HG02938 (cell line): ENCODE data around the gene PALLD.

Experiments used
- ATAC-seq: cut with Tn5 transposase; IDR thresholded peaks from one replicate; pipeline ENCODE4 v1.9.1; 2021; ENCODE audit warnings: mild to moderate bottlenecking, moderate library complexity; ENCODE audit not compliant: unreplicated experiment

Gene PALLD

DNA sequence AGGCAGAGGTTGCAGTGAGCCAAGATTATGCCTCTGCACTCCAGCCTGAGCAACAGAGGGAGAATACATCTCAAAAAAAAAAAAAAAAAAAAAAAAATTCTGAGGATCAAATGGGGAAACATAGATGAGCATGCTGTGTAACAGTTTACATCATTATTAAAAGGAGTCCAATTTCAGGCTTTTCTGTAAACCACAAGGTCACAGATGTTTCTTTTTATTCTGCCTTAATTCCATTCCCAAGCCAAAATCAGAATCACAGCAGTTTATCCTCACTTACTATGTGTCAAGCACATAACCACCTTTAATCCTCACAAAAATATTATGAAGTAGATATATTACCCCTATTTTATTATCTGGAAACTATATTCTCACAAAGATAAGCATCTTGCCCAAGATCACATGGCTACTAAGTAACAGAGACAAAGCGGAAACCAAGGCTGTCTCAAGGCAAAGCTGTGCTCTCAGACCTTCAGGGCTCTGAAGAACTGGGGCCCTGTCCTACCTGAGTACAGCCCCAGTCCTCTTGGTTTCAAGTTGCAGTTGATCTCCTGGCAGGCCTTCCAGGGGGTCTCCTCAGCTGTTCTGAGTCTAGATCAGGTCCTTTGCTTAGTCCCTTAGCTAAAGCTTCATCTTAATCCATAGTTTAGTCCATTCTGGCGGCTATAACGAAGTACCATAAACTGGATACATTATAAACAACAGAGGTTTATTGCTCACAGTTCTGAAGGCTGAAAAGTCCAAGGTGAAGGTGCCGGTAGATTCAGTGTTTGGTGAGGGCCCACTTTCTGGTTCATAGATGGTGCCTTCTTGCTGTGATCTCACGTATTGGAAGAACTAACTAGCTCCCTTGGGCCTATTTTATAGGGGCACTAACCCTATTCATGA lies 141.3 kb downstream of the PALLD start:
- ATAC-seq: no peak

DNA sequence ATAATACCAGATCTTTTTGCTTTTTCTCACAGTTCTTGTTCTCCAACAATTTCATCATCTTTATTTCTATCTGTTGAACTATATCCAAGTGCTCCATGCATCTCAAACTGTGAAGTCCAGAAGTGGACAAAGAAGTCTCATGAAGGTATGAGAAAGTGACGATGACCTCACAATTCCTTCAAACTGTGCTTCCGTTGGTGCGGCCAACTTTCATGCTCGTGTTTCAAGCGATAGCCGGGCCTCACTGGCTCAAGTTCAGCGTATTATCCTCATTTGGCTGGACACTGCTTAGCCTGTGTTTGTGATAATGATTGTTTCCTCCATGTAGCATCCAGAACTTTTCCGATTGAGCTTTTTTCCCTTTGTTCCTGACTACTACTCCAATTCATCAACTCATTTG lies 143.1 kb downstream of the PALLD start:
- no peak for ATAC-seq

DNA sequence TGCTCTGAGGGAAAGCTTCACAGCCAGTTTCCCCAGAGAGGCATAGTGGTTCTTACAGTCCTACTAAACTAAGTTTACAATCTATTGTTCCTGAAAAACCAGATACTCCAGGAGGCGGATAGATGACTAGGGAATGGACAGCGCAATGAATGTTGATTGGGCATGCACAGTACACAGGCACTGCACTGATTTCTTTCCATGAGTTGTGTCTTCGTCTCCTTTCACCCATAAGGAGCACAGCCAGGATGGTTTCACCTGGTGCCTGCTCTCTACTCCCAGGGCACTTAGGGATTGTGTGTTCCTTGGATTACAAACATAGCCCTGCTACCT lies 144.9 kb downstream of the PALLD start:
- ATAC-seq: no peak

DNA sequence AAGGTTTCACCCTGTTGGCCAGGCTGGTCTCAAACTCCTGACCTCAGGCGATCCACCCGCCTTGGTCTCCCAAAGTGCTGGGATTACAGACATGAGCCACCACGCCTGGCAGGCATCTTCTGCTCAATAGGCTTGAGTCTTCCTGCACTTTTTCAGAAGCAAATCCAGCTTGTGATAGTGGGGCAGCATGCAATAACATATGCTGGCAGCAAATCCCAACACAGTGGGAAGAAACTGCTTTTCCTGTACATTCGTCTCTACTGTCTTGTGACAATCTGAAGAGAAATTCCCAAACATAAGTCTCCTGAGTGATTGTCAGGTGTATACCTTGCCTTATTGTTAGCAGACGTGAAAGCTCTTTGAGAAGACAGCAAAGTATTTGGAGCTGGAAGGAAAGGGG lies 145.7 kb downstream of the PALLD start:
- no peak for ATAC-seq

GRCh38 chr4:168643111-168643795 lies 146.4 kb downstream of the PALLD start:
- ATAC-seq: no peak

DNA sequence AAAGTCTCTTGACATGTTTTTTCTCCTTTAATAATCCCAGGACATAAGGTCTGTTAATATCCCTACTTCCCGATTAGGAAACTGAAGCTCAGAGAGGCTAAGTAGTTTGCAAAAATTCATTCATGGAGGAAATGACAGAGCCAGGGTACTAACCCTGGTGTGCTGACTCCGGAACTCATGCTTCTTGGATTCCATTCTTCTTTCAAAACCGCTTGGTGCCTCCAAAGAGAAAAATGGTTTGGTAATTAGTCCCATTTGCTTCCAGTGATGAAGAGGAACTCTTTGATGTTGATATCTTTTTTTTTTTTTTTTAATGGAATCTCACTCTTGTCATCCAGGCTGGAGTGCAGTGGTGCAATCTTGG lies 146.9 kb downstream of the PALLD start:
- no peak for ATAC-seq

- no peak for ATAC-seq
Observed at GRCh38 chr4:168646001-168646768, 149.3 kb downstream of the PALLD start.

- no peak for ATAC-seq
Observed at GRCh38 chr4:168647646-168648375, 151.0 kb downstream of the PALLD start.

GRCh38 chr4:168648494-168648893 lies 151.6 kb downstream of the PALLD start:
- ATAC-seq: no peak

GRCh38 chr4:168648929-168649328 lies 152.1 kb downstream of the PALLD start:
- ATAC-seq: no peak

GRCh38 chr4:168651374-168651773 lies 154.5 kb downstream of the PALLD start:
- no peak for ATAC-seq

DNA sequence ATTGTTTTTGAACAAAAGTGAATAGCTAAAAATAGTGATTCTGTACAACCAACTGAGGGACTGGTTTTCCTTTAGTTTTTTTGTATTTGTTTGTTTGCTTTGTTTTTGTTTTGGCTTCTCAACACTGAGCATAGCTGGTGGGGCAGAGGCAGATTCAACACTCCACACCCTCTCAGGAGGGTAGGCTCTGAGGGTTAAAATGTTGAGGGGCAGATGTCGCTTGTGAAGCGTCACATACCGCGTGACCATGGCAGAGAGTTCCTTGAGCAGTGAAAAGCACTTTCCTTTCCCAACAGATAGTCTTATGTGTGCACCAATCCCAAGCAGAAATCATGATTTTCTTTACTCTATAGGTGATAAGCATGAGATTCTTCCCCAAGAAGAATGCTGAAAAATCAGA lies 155.0 kb downstream of the PALLD start:
- no peak for ATAC-seq

DNA sequence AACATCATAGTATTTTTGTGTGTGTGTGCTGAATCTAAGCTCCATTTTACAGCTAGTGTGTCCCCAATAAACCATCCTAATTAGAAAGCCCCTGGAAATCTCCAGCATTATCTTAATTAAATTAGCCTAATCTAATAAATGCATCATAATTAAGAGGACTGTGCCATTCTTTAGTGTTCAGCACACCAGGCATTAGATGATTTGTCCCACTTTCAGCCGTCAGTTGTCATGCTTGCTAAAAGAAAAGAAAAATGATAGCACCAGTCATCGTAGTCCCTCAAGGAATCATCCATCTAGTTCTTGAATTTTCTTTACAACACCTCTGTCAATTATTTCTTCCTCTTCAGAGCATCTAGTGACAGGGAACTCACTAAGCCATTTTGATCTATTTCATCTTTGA lies 155.9 kb downstream of the PALLD start:
- no peak for ATAC-seq

DNA sequence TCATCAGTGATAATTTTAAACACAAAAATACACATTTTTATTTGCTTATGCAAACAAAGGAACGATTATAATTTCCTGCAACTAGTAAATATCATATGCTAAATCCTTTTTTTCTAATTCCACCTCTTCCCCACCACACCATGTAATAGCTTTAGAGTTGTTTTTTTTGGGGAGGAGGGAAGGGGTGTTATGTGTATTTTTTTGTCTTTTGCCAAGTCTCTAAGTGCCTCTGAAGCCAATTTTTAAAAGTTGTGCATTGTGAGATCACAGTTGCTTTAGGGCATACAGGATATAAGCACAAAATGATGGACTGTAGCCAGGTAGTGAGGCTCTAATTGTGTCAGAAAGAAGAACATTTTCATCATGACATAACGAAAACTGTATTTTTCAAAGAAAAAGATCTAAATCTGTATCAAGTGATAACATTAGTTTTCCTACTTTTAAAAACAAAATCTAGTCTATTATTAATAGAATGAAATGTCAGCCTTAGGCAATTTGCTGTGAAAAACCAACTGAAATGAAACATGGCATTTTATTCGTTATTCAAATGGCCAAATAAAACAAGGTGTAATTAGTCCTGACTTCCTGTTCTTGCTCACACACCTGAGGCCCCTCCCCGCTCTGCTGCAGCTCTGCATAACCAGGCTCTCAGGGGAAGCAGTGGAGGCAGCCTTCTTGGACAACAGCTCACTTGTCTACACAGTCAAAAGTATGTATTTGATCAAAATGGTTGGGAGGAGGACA lies 157.4 kb downstream of the PALLD start:
- ATAC-seq: no peak

GRCh38 chr4:168654848-168655174 lies 158.0 kb downstream of the PALLD start:
- ATAC-seq: no peak

DNA sequence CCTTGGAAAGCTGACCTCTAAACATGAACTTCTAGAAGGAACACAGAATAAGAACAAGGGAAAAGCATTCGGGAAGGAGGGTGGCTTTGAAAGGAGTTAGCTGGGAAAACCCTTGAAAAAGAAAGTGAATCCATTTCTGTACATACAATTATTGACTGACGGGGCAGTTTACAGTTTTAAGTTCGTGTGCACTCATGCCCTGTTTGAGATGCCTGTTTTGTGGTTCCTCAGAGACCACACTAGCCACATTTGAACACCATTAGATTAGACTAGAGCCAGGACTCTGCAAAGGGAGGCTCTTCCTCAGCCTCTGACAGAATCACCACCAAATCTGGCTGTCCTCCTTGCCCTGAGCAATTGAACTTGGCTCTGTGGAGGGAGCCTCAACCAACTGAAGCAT lies 158.3 kb downstream of the PALLD start:
- no peak for ATAC-seq

DNA sequence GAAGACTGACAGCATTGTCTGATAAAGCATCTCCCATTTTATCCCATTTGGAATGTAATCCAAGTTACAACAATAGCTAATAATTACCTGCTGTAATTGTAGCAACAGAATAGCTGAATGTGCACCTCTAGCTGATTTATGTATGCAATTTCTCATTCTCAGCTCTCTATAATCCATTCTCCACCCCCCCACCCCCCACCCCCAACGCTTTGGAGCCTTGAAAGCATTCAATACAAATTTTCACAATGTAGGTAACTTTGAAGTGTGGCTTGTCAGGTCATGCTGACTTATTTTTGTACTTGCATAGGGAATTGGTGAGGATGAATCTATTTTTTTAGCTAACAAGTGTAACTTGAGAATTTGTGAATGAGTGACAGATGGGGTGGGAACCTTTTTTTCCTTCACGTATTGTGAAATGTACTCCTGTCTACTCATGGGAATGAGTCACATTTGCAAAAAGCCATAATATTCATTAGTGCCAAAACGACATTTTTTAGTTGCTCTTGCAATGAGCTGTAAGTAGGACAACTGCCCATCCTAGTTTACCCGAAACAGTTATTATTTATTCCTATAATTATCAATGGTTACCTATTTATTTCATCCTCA lies 159.3 kb downstream of the PALLD start:
- no peak for ATAC-seq

- no peak for ATAC-seq
Observed at GRCh38 chr4:168656946-168657473, 160.2 kb downstream of the PALLD start.

- no peak for ATAC-seq
Observed at GRCh38 chr4:168658751-168659150, 161.9 kb downstream of the PALLD start.
